OCI-LY1 (cell line): ENCODE results near the gene MAPK8IP1.

Experiments
- CTCF ChIP-seq: fragments of 200-600 bp; sonication (generic), shearing (Covaris generic); IDR thresholded peaks from 2 replicates; pipeline ENCODE4 v1.5.1; 2017; ENCODE audit warnings: mild to moderate bottlenecking, antibody characterized with exemption, low read length, moderate library complexity, mixed read lengths
- EZH2 ChIP-seq: fragments of 200-600 bp; sonication (generic), shearing (Covaris generic); IDR thresholded peaks from 2 replicates; pipeline ENCODE4 v1.8.0; 2017; ENCODE audit warnings: borderline replicate concordance, mixed run types, mild to moderate bottlenecking, antibody characterized with exemption, low read length, moderate library complexity, mixed read lengths

- TF ChIP-seq CTCF (no peak), EZH2 (no peak)
Measured at GRCh38 chr11:45877845-45878244, 7.6 kb upstream of the MAPK8IP1 start.
